ENCODE data around the gene GTF3A. TPM values are rescaled to one million over a fixed set of nuclear protein-coding genes. Genes with fewer than 3 reads are reported as not detected.

GTF3A gene
- total and polyA plus RNA-seq, 2 of the 4 experiments (the other 2 are of a cell fraction) = 74.1 to 116 TPM

- no peak for TF ChIP-seq RAD21 (IDR thresholded peaks at IDR 0.05; ENCODE audit: low read length)
- TF ChIP-seq RCOR1 (IDR thresholded peaks at IDR 0.05; ENCODE audit: insufficient replicate concordance, low read length) = no peak
These were observed at the start of gene GTF3A (continued) for GRCh38 chr13:27424246-27425157.

GRCh38 chr13:27374650-27375049, 49.8 kb upstream of the GTF3A start:
- in situ Hi-C loops (cut with MboI; ENCODE audit: low sequenced_read_pairs) = loop anchor here (5.0 to 10.0 kb wide), 2 partner anchors 150 to 453 kb away; no protein-coding TSS in a partner anchor
- no peak overlapping the region for H3K23ac ChIP-seq (ENCODE audit: low read depth, low read length)
- no peak overlapping the region for H2AK5ac ChIP-seq (ENCODE audit: low read depth, low read length)
- no peak overlapping the region for H3K14ac ChIP-seq (replicated peaks; ENCODE audit: low read depth, low read length)
- H4K91ac ChIP-seq (ENCODE audit: insufficient read depth, low read depth, low read length) = no peak overlapping the region
- ChIA-PET POLR2A (ENCODE audit: unreplicated experiment) (no interaction called here), CTCF (interaction anchor here (1.0 to 2.9 kb wide), 5 partner anchors 13 to 452 kb away, joined by 3 to 14 read pairs (median 4); no protein-coding TSS in a partner anchor)
- intact Hi-C loops (cut with micrococcal nuclease) = loop anchor here (1.0 to 10.0 kb wide), 5 partner anchors 52 to 580 kb away; partner anchors contain the start of genes LNX2 and POLR1D
- H3K4me3 ChIP-seq (ENCODE audit: insufficient read depth, low read depth, low read length) = no peak overlapping the region
- no peak overlapping the region for H3K9ac ChIP-seq (ENCODE audit: low read depth, low read length)
- BruUV-seq (replicated peaks) = no TSS peak
- peak; percentile 98 for ATAC-seq (ENCODE audit: low read depth)
- H2BK120ac ChIP-seq (ENCODE audit: low read depth, low read length) = no peak overlapping the region
- no peak overlapping the region for H3K4me2 ChIP-seq (ENCODE audit: low read depth, low read length)
- no peak overlapping the region for H3K4ac ChIP-seq (ENCODE audit: low read depth, low read length)
- WGBS, 2 experiments (ENCODE audit: extremely low coverage in 2 of 2, insufficient read length in 1 of 2) = 0% methylated on average over 1 of the region's 7 CpGs; no CpG with 5 or more reads in 1 of the 2 experiments
- peaks cover 22% of the 10 kb centered on the region for H3K27me3 ChIP-seq (ENCODE audit: control insufficient read depth, insufficient read depth, low read length)
- H2AK9ac ChIP-seq (replicated peaks; ENCODE audit: low read depth, low read length, poor library complexity) = no peak overlapping the region
- no peaks in the 10 kb centered on the region for H3K36me3 ChIP-seq (ENCODE audit: control insufficient read depth, insufficient read depth, low read length)
- no peak overlapping the region for H2BK5ac ChIP-seq (ENCODE audit: low read depth, low read length, poor library complexity, severe bottlenecking)
- no peaks in the 10 kb centered on the region for H4K20me1 ChIP-seq (ENCODE audit: insufficient read depth, low read length)
- no peak overlapping the region for H2BK15ac ChIP-seq (ENCODE audit: low read depth, low read length)
- DNase-seq = peak; percentile 88
- H3K9me3 ChIP-seq (ENCODE audit: control insufficient read depth, insufficient read depth, low read length) = peaks cover 3% of the 10 kb centered on the region; the same call in 1 of the 2 replicates
- H3K27ac ChIP-seq (ENCODE audit: insufficient read depth, low read length) = no peak overlapping the region
- H3K18ac ChIP-seq (ENCODE audit: low read depth, low read length) = no peak overlapping the region
- no peak overlapping the region for H3K56ac ChIP-seq (ENCODE audit: extremely low read depth, insufficient read depth, low read length)
- H4K8ac ChIP-seq (ENCODE audit: low read depth in 2 of 2, low read length in 2 of 2) = no peak overlapping the region
- no peaks in the 10 kb centered on the region for H3K4me1 ChIP-seq (ENCODE audit: control insufficient read depth, insufficient read depth, low read length)
- peak overlapping the region; percentile 46 for H2AFZ ChIP-seq (replicated peaks; ENCODE audit: low read length, poor library complexity)
- H3K9me1 ChIP-seq (ENCODE audit: insufficient read depth, low read length) = no peaks in the 10 kb centered on the region
- no peak overlapping the region for H2BK20ac ChIP-seq (ENCODE audit: low read depth, low read length)
- dilution Hi-C loops (cut with HindIII; ENCODE audit: low sequenced_read_pairs, unreplicated experiment) = no loop called here
- no peaks in the 10 kb centered on the region for H3K79me1 ChIP-seq (ENCODE audit: low read depth in 1 of 2, low read length in 2 of 2)
- no peak overlapping the region for H4K5ac ChIP-seq (ENCODE audit: low read depth, low read length)
- TF ChIP-seq POLR2A (IDR thresholded peaks at IDR 0.05; ENCODE audit: low read depth, low read length) = no peak
- no peak for TF ChIP-seq USF2 (IDR thresholded peaks at IDR 0.05; ENCODE audit: low read depth, low read length)
- TF ChIP-seq CTCF (conservative IDR thresholded peaks at IDR 0.05; ENCODE audit: low read depth, low read length) = peak; percentile 89
- no peak for TF ChIP-seq MAFK (IDR thresholded peaks at IDR 0.05; ENCODE audit: low read depth, low read length)
- no peak for TF ChIP-seq FOS (IDR thresholded peaks at IDR 0.05; ENCODE audit: low read depth, low read length)
- TF ChIP-seq RFX5 (IDR thresholded peaks at IDR 0.05; ENCODE audit: low read depth, low read length) = no peak
- TF ChIP-seq SMC3 (IDR thresholded peaks at IDR 0.05; ENCODE audit: low read depth, low read length) = peak; percentile 50
- TF ChIP-seq RCOR1 (IDR thresholded peaks at IDR 0.05; ENCODE audit: insufficient replicate concordance, low read length) = no peak
- TF ChIP-seq CEBPB (IDR thresholded peaks at IDR 0.05; ENCODE audit: low read depth, low read length) = no peak
- no peak for TF ChIP-seq NFE2L2 (IDR thresholded peaks at IDR 0.05; ENCODE audit: low read depth, low read length)
- no peak for TF ChIP-seq MAZ (IDR thresholded peaks at IDR 0.05; ENCODE audit: borderline replicate concordance, low read depth, low read length)
- peak; percentile 14; the same call in 1 of the 2 replicates for TF ChIP-seq MXI1 (IDR thresholded peaks at IDR 0.05; ENCODE audit: borderline replicate concordance, low read depth, low read length)

Measured in IMR-90 (cell line).